Hepatocyte (in vitro differentiated cells): Measurements from ENCODE around the gene KNSTRN. TPM values are rescaled to one million over a fixed set of nuclear protein-coding genes. Genes with fewer than 3 reads are reported as not detected.

Source experiments
- DNase-seq: peaks from one replicate; pipeline ENCODE4 v3.0.0-alpha.2; 2016; ENCODE audit warnings: low spot score
- H2AFZ ChIP-seq: fragments of 200-600 bp; sonication (generic); 2 replicates; pipeline ENCODE4 v1.6.0; 2016; ENCODE audit warnings: antibody characterized with exemption, mild to moderate bottlenecking
- H3K27ac ChIP-seq: fragments of 200-600 bp; sonication (generic); 2 replicates; pipeline ENCODE4 v1.5.1; 2016; ENCODE audit warnings: mild to moderate bottlenecking
- H3K27me3 ChIP-seq: fragments of 200-600 bp; sonication (generic); 2 replicates; pipeline ENCODE4 v1.6.1; 2016
- H3K36me3 ChIP-seq: fragments of 200-600 bp; sonication (generic); replicated peaks from 2 replicates; pipeline ENCODE4 v1.5.1; 2016; ENCODE audit warnings: low read depth; ENCODE audit not compliant: insufficient read depth
- H3K4me1 ChIP-seq: fragments of 200-600 bp; sonication (generic); 2 replicates; pipeline ENCODE4 v1.5.1; 2016; ENCODE audit warnings: mild to moderate bottlenecking, moderate library complexity; ENCODE audit not compliant: insufficient read depth
- H3K4me2 ChIP-seq: fragments of 200-600 bp; sonication (generic); 2 replicates; pipeline ENCODE4 v1.6.0; 2016
- H3K4me3 ChIP-seq: fragments of 200-600 bp; sonication (generic); 2 replicates; pipeline ENCODE4 v1.5.1; 2016; ENCODE audit warnings: mild to moderate bottlenecking
- H3K79me2 ChIP-seq: fragments of 200-600 bp; sonication (generic); 2 replicates; pipeline ENCODE4 v1.6.0; 2017; ENCODE audit warnings: mild to moderate bottlenecking
- H3K9me2 ChIP-seq: fragments of 200-600 bp; sonication (generic); replicated peaks from 2 replicates; pipeline ENCODE4 v1.6.0; 2017; ENCODE audit warnings: mild to moderate bottlenecking; ENCODE audit not compliant: insufficient read depth
- H3K9me3 ChIP-seq: fragments of 200-600 bp; sonication (generic); 2 replicates; pipeline ENCODE4 v1.5.1; 2016; ENCODE audit warnings: low read depth, mild to moderate bottlenecking
- H4K20me1 ChIP-seq: fragments of 200-600 bp; sonication (generic); 2 replicates; pipeline ENCODE4 v1.6.0; 2016; ENCODE audit warnings: mild to moderate bottlenecking; ENCODE audit not compliant: insufficient read depth, poor library complexity, severe bottlenecking
- CTCF ChIP-seq: fragments of 200-600 bp; sonication (generic); IDR thresholded peaks from 2 replicates; pipeline ENCODE4 v1.5.1; 2016; ENCODE audit warnings: antibody characterized with exemption, mild to moderate bottlenecking; ENCODE audit not compliant: poor library complexity
- EZH2 ChIP-seq: fragments of 200-600 bp; sonication (generic); IDR thresholded peaks from 2 replicates; pipeline ENCODE4 v1.6.1; 2016; ENCODE audit warnings: antibody characterized with exemption, mild to moderate bottlenecking, borderline replicate concordance
- EZH2phosphoT487 ChIP-seq: fragments of 200-600 bp; sonication (generic); IDR thresholded peaks from one replicate; pipeline ENCODE4 v1.6.1; 2018; ENCODE audit warnings: antibody characterized with exemption, mild to moderate bottlenecking, low read depth, moderate library complexity; ENCODE audit not compliant: unreplicated experiment, severe bottlenecking
- WGBS: methylation state at CpG from one replicate; pipeline ENCODE4 v1.1.6; 2016; ENCODE audit warnings: low lambda C conversion rate; ENCODE audit errors: missing lambda C conversion rate; 5-methylcytosine and 5-hydroxymethylcytosine counted together
- polyA plus RNA-seq: library from polyadenylated mRNA; unstranded; fragments of >200 nt; fragmentation: Nextera tagmentation; extraction: Ambion mirVana; gene quantifications from 2 replicates; pipeline ENCODE4 v1.2.1, GENCODE V29; 2016
- total RNA-seq: library from RNA; depleted of rRNA; stranded (reverse); fragments of >200 nt; gene quantifications from 2 replicates; pipeline ENCODE4 v1.2.3, GENCODE V29; 2014

The KNSTRN gene
- total and polyA plus RNA-seq, 2 experiments from 2014 or later, result 14.0 to 24.0 TPM

GRCh38 chr15:40365016-40365415 lies 17.5 kb upstream of the KNSTRN start:
- WGBS, result 90% methylated on average over 5 of the region's 5 CpGs

GRCh38 chr15:40365624-40366456 lies 16.7 kb upstream of the KNSTRN start:
- no peaks in the 10 kb centered on the region for H3K79me2 ChIP-seq
- peaks cover 4% of the 10 kb centered on the region for H3K27me3 ChIP-seq
- no peaks in the 10 kb centered on the region for H3K36me3 ChIP-seq
- H3K4me2 ChIP-seq, result no peak overlapping the region
- H3K9me3 ChIP-seq, result no peaks in the 10 kb centered on the region
- H3K4me1 ChIP-seq, result peaks cover 6% of the 10 kb centered on the region
- no peaks in the 10 kb centered on the region for H4K20me1 ChIP-seq
- H2AFZ ChIP-seq, result no peak overlapping the region
- no peak for DNase-seq
- H3K4me3 ChIP-seq, result no peak overlapping the region
- WGBS, result 87% methylated on average over 11 of the region's 11 CpGs
- TF ChIP-seq EZH2, result no peak
- no peak for TF ChIP-seq EZH2phosphoT487
- TF ChIP-seq CTCF, result no peak
- H3K27ac ChIP-seq, result no peak overlapping the region
- no peaks in the 10 kb centered on the region for H3K9me2 ChIP-seq

More at GRCh38 chr15:40365016-40365415, 17.5 kb upstream of the KNSTRN start:
- Histone ChIP-seq H3K27ac (no peak overlapping the region), H3K79me2 (no peaks in the 10 kb centered on the region), H3K9me2 (no peaks in the 10 kb centered on the region), H3K36me3 (no peaks in the 10 kb centered on the region), H2AFZ (no peak overlapping the region), H3K4me3 (no peak overlapping the region), H4K20me1 (no peaks in the 10 kb centered on the region), H3K9me3 (no peaks in the 10 kb centered on the region), H3K4me1 (peaks cover 6% of the 10 kb centered on the region), H3K4me2 (no peak overlapping the region), H3K27me3 (peaks cover 4% of the 10 kb centered on the region)
- TF ChIP-seq CTCF (no peak), EZH2 (no peak), EZH2phosphoT487 (no peak)
- DNase-seq, result no peak

- Histone ChIP-seq H3K9me2 (no peaks in the 10 kb centered on the region), H3K27me3 (no peaks in the 10 kb centered on the region), H3K4me3 (no peak overlapping the region), H3K36me3 (no peaks in the 10 kb centered on the region), H3K4me1 (peaks cover 6% of the 10 kb centered on the region), H3K79me2 (no peaks in the 10 kb centered on the region), H3K4me2 (no peak overlapping the region), H2AFZ (no peak overlapping the region), H3K9me3 (no peaks in the 10 kb centered on the region), H4K20me1 (no peaks in the 10 kb centered on the region), H3K27ac (no peak overlapping the region)
- TF ChIP-seq EZH2 (no peak), EZH2phosphoT487 (no peak), CTCF (no peak)
- whole genome bisulfite sequencing, result 98% methylated on average over 14 of the region's 14 CpGs
- DNase-seq, result no peak
These were observed 15.8 kb upstream of the KNSTRN start for GRCh38 chr15:40366457-40367370.
